Fibroblast of lung (primary cell): ENCODE results near the gene SGIP1. TPM values are rescaled to one million over a fixed set of nuclear protein-coding genes. Genes with fewer than 3 reads are reported as not detected.

ENCODE experiments used
- DNase-seq, 2 donors: peaks; one replicate each; pipeline versions ENCODE4 v3.0.0 to v3.0.0-alpha.2; 2010; ENCODE audit warnings: low read depth in 2 of 2
- H2AFZ ChIP-seq: 2 replicates; pipeline ENCODE4 v1.5.1; 2012; ENCODE audit warnings: low read length, control low read depth, inconsistent platforms
- H3K27ac ChIP-seq: 2 replicates; pipeline ENCODE4 v1.5.1; 2011; ENCODE audit warnings: low read length, control low read depth; ENCODE audit not compliant: insufficient read depth
- H3K27me3 ChIP-seq: 2 replicates; pipeline ENCODE4 v1.5.1; 2011; ENCODE audit warnings: mild to moderate bottlenecking, low read length; ENCODE audit not compliant: control insufficient read depth, insufficient read depth
- H3K36me3 ChIP-seq: 2 replicates; pipeline ENCODE4 v1.5.1; 2011; ENCODE audit warnings: low read length; ENCODE audit not compliant: control insufficient read depth, insufficient read depth
- H3K4me1 ChIP-seq: 2 replicates; pipeline ENCODE4 v1.5.1; 2011; ENCODE audit warnings: low read length; ENCODE audit not compliant: control insufficient read depth, insufficient read depth; ENCODE audit errors: extremely low read depth
- H3K4me2 ChIP-seq: 2 replicates; pipeline ENCODE4 v1.5.1; 2011; ENCODE audit warnings: low read length, control low read depth; ENCODE audit not compliant: insufficient read depth; ENCODE audit errors: extremely low read depth
- H3K4me3 ChIP-seq, 4 experiments: fragments of 200-600 bp in 1 of 4; sonication (generic) in 1 of 4; replicated peaks in 1 of 4; 2 replicates each; pipeline ENCODE4 v1.5.1; 2011 to 2016; ENCODE audit warnings: low read length in 4 of 4, low read depth in 3 of 4, mild to moderate bottlenecking in 3 of 4, control low read depth in 2 of 4, inconsistent platforms in 1 of 4, mixed read lengths in 1 of 4; ENCODE audit not compliant: insufficient read depth in 1 of 4; ENCODE audit errors: control extremely low read depth in 1 of 4
- H3K79me2 ChIP-seq: 2 replicates; pipeline ENCODE4 v1.5.1; 2012; ENCODE audit warnings: mild to moderate bottlenecking, low read length, inconsistent platforms; ENCODE audit not compliant: control insufficient read depth, insufficient read depth
- H3K9ac ChIP-seq: 2 replicates; pipeline ENCODE4 v1.5.1; 2011; ENCODE audit warnings: mild to moderate bottlenecking, low read length, control low read depth; ENCODE audit not compliant: insufficient read depth
- H3K9me3 ChIP-seq: 2 replicates; pipeline ENCODE4 v1.5.1; 2012; ENCODE audit warnings: low read depth, low read length; ENCODE audit not compliant: control insufficient read depth, insufficient read depth
- H4K20me1 ChIP-seq: 2 replicates; pipeline ENCODE4 v1.5.1; 2011; ENCODE audit warnings: low read length; ENCODE audit not compliant: control insufficient read depth, insufficient read depth; ENCODE audit errors: extremely low read depth
- EZH2 ChIP-seq: IDR thresholded peaks from 2 replicates; pipeline ENCODE4 v1.5.1; 2012; ENCODE audit warnings: low read length, control low read depth, mild to moderate bottlenecking; ENCODE audit errors: missing control alignments
- polyA plus RNA-seq, 2 donors: library from polyadenylated mRNA; depleted of rRNA in 1 of 2; stranded (reverse) in 1 of 2; unstranded in 1 of 2; fragments of >200 nt; gene quantifications; 2 replicates each; pipeline ENCODE4 v1.2.1, GENCODE V29; 2011 to 2012; ENCODE audit warnings: missing spikeins in 1 of 2
- total RNA-seq: library from RNA; depleted of rRNA; stranded (reverse); fragments of >200 nt; gene quantifications from 2 replicates; pipeline ENCODE4 v1.2.1, GENCODE V29; 2014
- TF ChIP-seq, protein P1 (sequence below), 2 donors: IDR thresholded peaks in 1 of 2; conservative IDR thresholded peaks in 1 of 2; 1 replicate in 1 of 2; 2 replicates in 1 of 2; pipeline ENCODE4 v1.5.1; 2011 to 2012; ENCODE audit warnings: low read length in 2 of 2, control low read depth in 1 of 2, inconsistent platforms in 1 of 2, low read depth in 1 of 2, mild to moderate bottlenecking in 1 of 2

The SGIP1 gene
- total and polyA plus RNA-seq, 2 donors (not counting 1 experiment from before 2014, with no cell fraction given), result 37.8 to 77.6 TPM

DNA sequence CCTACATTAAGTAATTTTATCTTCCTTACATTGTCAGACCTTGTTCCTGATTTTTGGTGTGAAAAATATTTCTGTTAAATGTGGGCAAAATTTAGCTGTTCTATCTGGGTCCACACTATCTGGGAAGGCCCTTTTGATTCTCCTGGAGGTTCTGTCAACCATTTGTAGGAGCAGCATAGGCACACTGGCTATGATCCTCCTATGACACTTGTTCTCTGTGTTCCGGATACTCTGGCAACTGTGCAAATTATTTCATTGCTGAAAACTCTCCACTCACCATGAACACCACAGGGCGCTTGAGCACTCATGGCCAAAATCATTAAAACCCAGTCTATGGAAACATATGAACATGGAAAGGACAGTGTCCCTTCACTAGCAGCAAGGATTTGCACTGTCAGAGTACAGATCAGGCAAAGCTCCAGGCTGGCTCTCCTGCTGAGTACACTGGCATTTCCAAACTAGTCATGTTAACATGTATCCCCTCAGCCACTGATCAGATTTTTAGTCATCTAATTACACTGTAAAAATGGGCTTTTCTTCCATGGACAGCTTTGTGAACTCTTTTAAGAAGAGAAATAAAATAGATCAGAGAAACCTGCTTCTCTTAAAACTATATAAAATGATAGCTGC lies 43.9 kb upstream of the SGIP1 start:
- no peak overlapping the region for H3K4me2 ChIP-seq
- peak overlapping the region; percentile 31 for H2AFZ ChIP-seq
- H4K20me1 ChIP-seq, result no peaks in the 10 kb centered on the region
- H3K79me2 ChIP-seq, result no peaks in the 10 kb centered on the region
- DNase-seq, result no peak
- H3K36me3 ChIP-seq, result no peaks in the 10 kb centered on the region
- no peaks in the 10 kb centered on the region for H3K27me3 ChIP-seq
- no peaks in the 10 kb centered on the region for H3K9me3 ChIP-seq
- H3K9ac ChIP-seq, result no peak overlapping the region
- TF ChIP-seq EZH2, result no peak
- TF ChIP-seq, protein P1, sequence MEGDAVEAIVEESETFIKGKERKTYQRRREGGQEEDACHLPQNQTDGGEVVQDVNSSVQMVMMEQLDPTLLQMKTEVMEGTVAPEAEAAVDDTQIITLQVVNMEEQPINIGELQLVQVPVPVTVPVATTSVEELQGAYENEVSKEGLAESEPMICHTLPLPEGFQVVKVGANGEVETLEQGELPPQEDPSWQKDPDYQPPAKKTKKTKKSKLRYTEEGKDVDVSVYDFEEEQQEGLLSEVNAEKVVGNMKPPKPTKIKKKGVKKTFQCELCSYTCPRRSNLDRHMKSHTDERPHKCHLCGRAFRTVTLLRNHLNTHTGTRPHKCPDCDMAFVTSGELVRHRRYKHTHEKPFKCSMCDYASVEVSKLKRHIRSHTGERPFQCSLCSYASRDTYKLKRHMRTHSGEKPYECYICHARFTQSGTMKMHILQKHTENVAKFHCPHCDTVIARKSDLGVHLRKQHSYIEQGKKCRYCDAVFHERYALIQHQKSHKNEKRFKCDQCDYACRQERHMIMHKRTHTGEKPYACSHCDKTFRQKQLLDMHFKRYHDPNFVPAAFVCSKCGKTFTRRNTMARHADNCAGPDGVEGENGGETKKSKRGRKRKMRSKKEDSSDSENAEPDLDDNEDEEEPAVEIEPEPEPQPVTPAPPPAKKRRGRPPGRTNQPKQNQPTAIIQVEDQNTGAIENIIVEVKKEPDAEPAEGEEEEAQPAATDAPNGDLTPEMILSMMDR (conservative IDR thresholded peaks at IDR 0.05 in 1 of 2, IDR thresholded peaks at IDR 0.05 in 1 of 2; ENCODE audit: low read depth in 1 of 2, low read length in 2 of 2), result no peak
- H3K4me3 ChIP-seq, result no peak overlapping the region
- no peak overlapping the region for H3K27ac ChIP-seq
- peaks cover 6% of the 10 kb centered on the region for H3K4me1 ChIP-seq

DNA sequence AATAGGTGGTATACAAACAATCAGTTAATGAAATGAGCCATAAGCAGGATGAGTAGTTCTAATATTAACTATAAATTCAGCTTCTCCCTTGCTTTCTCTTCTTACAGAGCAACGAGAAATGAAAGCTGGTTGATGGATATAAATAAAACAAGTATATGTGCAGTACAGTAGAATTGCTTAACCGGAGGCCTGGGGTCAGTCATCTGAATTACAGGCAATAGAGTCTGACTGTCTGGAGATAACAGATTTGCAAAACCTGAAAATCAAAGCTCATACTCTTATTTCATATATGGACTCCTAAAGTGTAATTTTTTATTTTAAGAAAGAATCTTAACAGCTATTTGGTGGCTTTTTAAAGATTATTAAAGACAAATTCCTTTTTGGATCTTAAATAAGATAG lies 43.1 kb upstream of the SGIP1 start:
- no peaks in the 10 kb centered on the region for H3K9me3 ChIP-seq
- H3K27me3 ChIP-seq, result no peaks in the 10 kb centered on the region
- H3K27ac ChIP-seq, result no peak overlapping the region
- no peak for TF ChIP-seq EZH2
- TF ChIP-seq, protein P1 (conservative IDR thresholded peaks at IDR 0.05 in 1 of 2, IDR thresholded peaks at IDR 0.05 in 1 of 2; ENCODE audit: low read depth in 1 of 2, low read length in 2 of 2), result no peak
- no peaks in the 10 kb centered on the region for H3K79me2 ChIP-seq
- no peaks in the 10 kb centered on the region for H3K36me3 ChIP-seq
- H3K4me1 ChIP-seq, result peaks cover 6% of the 10 kb centered on the region
- H3K4me3 ChIP-seq, result no peak overlapping the region
- no peaks in the 10 kb centered on the region for H4K20me1 ChIP-seq
- no peak overlapping the region for H2AFZ ChIP-seq
- peak in 1 of 2 donors; percentile 49 for DNase-seq
- no peak overlapping the region for H3K4me2 ChIP-seq
- no peak overlapping the region for H3K9ac ChIP-seq

DNA sequence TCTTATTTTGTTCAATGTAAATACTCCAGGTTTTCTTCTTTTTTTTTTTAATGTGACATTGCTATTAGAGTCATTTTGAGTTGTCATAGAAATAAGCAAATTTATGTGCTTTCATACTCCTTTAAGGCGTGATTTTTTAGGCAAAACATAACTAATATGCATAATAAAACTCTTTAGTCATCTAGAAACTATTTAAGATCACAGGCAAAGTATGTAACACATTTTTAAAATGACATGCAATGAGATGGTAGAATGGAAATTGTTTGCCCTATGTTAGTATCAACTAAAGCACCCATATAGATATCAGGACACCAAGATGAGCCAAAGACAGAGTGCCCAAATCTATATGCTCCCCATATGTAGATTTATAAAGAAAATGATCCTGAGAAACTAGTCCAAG lies 41.5 kb upstream of the SGIP1 start:
- no peak for TF ChIP-seq EZH2
- TF ChIP-seq, protein P1 (conservative IDR thresholded peaks at IDR 0.05 in 1 of 2, IDR thresholded peaks at IDR 0.05 in 1 of 2; ENCODE audit: low read depth in 1 of 2, low read length in 2 of 2), result no peak
- Histone ChIP-seq H4K20me1 (no peaks in the 10 kb centered on the region), H3K4me3 (no peak overlapping the region), H3K27me3 (no peaks in the 10 kb centered on the region), H3K79me2 (no peaks in the 10 kb centered on the region), H3K27ac (no peak overlapping the region), H3K4me2 (no peak overlapping the region), H3K36me3 (no peaks in the 10 kb centered on the region), H3K9ac (no peak overlapping the region), H3K4me1 (peaks cover 6% of the 10 kb centered on the region), H3K9me3 (no peaks in the 10 kb centered on the region), H2AFZ (no peak overlapping the region)
- DNase-seq, result no peak
